HG03469 (cell line): Measurements from ENCODE around the gene KCNT2.
"Not testable (repeated sequence)": the region's sequence is repeated elsewhere in the genome, so short reads cannot be mapped to it uniquely, and the experiment has no call there.

Experiments
- ATAC-seq: cut with Tn5 transposase; IDR thresholded peaks from one replicate; pipeline ENCODE4 v1.9.1; 2021; ENCODE audit warnings: mild to moderate bottlenecking, moderate library complexity, moderate number of reproducible peaks; ENCODE audit not compliant: unreplicated experiment

The KCNT2 gene

DNA sequence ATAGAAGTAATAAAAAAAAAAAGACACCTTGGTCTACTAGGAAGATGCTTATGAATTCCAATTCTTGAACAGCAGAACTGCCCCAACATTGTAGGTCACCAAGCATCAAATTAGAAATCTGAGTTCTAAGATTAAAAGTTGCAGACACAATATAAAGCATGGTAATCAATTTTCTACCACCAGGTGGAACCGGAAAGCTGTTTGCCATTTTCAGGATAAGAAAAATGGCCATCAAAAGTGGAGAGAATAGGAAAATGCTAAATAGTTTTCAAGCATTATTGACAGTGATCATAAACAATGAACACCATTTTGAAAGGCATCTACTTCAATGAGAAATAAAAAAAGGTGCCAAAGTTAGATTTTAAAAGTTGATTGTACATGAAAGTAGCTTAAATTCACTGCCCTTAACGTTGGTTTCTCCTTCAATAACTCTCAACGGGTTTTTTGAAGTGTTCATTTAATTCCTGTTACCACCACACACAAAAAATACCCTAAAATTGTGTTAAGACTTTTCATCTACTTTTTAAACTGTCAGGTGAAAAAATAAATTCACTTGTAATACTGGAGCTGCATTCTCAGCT lies 252.9 kb downstream of the KCNT2 start:
- no peak for ATAC-seq

DNA sequence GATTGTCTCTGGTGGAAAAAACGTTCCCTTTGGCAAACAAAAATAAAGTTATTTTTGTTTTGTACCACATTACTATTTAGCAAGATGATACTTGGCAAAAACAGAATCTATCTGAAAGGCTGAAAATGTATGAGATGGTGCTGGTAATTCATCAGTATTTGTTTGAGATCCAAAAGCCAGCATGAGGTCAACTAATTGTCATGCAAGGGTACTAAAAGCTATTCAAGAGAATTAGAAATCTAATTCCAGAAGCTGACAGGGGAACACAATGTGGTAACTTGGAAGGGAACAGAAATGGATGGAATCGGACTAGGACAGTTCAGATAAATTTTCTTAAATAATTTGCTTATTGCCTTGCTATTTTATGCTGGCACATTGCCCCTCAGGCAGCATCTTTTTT lies 263.8 kb downstream of the KCNT2 start:
- ATAC-seq = no peak

DNA sequence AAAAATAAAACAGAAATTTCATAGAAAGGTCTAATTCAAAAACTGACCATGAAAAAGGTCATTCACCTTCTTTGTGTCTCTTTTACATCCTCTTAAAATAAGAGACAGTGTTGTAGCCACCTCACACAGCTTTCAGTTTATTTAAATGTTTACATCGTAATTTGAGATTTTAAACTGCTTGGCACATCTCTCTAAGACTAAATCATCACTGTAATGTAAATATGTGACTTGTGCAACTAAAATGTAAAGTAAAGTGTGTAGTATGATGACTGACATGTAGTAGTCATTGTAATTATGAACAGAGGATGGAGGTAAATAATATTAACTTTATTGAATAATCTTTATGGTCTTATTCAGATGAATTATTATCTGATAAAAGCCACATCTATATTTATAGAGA lies 283.9 kb downstream of the KCNT2 start:
- ATAC-seq = no peak

DNA sequence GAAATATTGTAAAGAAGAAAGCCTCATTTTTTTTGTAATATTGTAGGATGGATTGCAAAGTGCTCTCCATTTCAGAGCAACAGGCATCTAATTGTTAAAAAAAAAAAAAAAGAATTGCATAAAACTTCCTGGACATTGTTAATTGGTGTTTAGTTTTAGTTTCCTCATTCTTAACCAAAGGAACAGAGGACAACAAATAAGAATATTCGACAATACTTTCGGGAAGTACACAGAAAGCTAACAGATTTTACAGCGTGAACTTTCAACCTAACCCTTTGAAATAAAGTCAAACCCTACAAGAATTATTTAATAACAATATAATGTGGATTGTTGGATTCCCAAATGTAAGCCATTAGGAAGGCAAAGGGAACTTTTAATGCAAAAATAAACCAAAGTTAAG lies 284.4 kb downstream of the KCNT2 start:
- no peak for ATAC-seq

DNA sequence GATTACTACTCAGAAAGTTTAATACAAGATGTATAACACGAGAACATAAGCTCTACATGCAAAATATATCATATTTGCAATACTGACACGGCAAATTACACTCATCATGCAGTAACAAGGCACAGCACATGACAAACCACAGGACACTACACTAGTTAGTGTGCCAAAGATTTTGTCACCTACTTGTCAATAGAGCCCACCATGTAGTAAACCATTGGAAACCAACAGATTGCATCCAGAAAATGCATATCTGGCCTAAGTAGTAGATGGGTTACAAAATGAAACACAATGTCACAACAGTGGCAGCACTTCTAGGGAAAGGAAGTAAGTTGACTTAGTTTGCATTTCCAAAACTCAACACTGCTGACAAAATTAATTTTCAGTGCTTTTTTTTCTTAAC lies 288.9 kb downstream of the KCNT2 start:
- ATAC-seq = no peak

DNA sequence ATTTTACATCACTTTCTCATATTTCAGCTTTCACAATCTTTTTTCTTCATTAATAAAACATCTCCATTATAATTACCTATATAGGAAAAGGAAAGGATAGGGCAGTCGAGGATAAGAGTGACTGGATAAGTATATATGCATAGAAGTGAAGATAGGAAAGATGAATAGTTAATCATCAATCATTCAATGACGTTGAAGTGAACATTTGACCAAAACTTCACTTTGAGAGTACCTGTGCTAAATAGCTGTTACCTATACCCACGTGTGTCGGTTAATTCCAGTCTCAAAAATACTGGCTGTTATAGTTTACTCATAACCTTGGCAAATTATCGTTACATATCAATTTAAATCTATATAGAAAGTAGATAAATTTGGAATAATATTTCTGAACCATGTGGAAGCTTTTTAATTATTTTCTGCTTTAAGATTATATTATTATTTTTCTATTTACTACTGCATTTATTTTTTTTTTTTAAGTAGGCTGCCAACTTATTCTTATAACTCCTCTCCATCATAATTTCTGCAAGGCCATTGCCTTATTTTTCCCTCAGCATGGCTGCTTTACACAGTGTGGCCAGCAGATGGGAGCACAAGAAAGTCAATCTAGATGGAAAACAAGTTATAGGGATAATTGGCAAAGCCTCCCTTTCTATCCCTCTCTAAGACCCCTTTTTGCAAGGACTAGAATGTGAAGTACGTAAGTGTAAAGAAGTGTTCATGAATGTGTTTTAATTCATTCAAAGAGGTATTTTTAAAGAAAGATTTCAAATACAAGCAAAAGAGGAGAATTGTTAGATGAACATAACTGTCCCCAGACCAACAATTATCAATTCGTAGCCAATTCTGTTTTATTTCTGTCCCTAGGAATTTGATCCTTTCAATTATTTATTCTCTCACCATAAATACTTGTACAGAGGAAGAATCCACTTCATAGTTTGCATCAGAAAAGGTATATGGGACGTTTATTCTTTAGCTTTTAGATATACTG lies 290.4 kb downstream of the KCNT2 start:
- no peak for ATAC-seq

DNA sequence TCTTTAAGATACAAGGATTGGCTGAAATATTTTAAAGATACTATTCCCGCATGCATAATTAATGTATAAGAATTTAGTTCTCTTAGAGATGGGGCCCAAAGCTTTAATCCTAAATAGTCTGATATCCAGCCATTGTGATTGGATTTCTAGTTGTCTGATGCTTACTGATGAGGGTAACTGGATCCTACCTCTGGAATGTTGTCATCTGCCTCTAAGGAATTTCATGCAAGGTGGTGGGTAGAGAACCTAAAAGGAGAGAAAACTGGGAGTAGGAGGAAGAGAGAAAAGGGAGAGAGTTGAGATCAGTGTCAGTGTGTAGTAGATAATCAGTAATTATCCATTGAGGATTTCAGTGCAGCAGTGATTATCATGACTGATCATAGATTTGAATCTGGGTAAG lies 295.5 kb downstream of the KCNT2 start:
- no peak for ATAC-seq

DNA sequence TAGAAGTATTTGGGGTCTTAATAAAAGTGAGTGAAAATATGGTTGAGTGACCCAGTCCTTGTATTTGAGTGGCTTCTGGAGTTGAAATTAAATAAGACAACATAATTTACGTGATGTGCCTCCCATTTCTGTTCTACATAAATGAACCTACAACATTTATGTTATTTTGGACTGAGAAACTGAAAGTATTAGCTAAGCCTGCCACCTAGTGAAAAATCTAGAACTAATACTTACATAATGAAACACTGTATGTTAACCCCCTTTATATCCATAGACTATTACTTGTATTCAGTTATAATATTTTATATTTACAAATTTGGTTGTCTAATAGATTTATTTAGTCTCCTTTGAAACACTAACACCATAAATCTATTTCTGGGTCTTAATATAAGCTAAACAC lies 298.9 kb downstream of the KCNT2 start:
- ATAC-seq = no peak

DNA sequence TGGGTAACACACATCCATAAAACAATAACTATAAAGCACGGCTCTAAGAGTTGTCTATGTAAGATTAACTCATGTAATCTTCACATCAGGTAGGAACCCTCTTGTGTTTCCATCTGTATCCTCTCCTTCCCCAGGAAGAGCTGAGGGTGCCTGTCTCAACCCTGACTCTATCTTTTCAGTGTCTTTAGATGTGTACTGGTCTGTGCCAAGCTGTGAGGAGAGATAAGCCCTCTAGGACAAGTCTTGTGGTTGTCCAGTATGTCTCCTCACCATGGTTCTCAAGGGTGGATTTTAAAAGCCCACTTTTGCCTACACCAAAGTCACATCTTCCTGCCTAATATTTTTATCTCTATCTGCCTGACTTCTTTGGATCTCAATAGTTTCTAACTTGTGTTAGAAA lies 300.1 kb downstream of the KCNT2 start:
- no peak for ATAC-seq

DNA sequence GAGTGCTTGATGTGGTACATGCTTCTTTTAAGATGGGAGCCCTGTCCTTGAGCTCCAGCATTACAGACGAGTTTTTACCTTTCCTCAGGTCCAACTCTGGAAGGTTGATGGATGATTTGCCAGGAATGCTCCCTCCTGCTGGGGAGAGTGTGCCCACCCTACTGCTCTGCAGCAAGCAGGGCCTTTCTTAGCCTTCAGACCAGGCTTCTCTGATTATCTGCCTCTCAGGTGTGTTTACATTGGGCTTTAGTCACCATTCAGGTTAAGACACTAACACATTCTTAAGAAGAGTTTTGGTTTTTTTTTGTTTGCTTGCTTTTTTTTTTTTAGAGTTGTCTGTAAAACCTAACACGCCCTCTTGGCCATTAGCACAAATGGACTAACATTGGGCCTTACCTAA lies 301.8 kb downstream of the KCNT2 start:
- ATAC-seq = no peak

DNA sequence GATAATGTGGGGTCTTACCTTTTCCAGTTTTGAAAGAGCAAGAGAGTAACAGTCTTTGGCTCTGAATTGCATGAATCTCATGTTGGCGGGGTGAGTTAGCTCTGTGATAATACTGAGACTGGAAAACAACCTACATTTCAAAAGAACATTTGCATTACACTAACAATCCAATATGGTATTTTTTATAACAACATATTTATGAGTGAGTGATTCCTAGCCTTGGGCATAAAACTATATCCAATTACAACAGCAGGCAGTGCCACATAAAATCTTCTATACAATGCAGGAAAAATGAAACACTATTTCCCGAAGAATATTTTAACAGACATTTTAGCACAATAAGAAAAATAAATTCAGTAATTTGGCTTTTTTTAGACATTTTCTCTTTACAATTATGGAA lies 303.0 kb downstream of the KCNT2 start:
- no peak for ATAC-seq

DNA sequence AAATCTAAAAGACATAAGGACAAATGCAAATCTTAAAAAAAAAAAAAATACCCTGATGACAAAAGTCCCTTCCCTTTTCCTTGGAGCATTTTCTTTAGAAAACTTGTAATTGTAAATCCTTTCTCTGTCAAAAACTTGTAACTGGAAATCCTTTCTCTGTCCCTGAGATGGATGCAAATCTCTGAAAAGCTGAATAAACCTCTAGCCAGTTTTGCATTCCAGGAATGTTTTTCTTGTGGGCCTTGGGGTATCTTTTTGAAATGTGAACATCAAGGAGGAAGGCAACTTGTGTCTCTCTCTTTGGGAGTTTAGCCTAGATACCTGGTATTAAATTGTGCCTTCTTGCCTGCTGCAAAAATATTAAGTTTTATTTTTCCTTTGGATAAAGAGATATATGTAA lies 305.3 kb downstream of the KCNT2 start:
- ATAC-seq = no peak

DNA sequence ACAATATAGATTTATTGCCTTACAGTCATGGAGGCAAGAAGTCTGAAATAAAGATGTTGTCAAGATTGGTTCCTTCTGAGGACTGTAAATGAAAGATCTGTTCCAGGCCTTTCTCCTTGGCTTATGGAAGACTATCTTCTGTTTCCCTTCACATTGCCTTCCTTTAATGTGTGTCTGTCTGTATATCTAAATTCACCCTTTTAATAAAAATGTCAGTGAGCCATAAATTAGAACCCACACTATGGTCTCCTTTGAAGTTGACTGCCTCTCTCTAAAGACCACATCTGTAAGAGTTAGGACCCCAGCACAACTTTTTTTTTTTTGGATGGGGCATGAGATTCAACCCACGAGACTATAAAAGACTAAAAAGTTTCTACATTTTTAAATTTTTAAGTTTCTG lies 305.8 kb downstream of the KCNT2 start:
- ATAC-seq = no peak

DNA sequence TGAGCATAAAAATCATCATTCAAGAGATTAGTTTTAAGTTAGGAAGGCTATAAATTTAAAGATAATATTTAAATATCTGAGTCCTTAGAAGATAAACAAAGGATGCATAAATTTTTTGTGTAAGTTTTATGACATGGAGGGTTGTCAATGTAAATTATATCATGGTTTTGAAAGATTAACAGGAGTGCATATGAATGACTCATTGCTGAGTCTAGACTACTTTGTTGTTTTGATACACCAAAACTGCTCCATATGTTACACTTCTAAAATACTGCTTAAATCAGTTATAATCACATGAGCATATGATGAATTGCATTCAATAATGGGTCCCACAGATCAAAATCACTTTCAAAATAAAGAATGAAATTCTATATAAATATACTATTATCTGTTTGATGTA lies 312.5 kb downstream of the KCNT2 start:
- ATAC-seq = no peak

DNA sequence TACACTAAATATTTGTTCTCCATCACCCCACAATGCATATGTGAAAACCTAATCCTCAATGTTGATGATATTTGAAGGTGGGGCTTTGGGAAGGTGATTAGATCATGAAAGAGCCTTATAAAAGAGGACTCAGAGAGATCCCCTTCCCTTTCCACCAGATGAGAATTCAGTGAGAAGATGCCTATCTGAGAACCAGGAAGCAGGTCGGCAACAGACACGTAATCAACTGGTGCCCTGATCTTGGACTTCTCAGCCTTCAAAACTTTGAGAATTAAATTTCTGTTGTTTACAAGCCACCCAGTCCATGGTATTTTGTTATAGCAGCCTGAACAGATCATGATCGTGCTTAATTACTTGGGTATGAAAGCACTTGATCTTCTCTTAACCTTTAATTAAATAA lies 329.4 kb downstream of the KCNT2 start:
- ATAC-seq = no peak

DNA sequence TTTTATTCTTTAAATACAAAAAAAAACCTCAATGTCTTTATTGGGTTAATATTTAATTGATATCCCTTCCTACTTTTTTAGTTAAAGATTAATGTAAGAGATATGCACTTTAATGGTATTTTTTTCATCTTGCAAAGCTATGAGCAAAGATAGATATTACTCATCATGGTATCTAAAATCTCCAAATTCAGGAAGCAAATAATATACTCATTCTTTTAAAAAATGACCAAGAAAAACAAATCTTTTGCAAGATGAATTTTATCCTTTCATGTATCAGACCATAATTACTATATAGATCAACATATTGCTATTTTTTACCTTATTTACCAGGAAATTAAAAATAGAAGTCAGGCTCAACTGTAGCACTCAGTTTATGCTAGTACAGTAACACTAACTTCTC lies 330.4 kb downstream of the KCNT2 start:
- ATAC-seq = no peak

DNA sequence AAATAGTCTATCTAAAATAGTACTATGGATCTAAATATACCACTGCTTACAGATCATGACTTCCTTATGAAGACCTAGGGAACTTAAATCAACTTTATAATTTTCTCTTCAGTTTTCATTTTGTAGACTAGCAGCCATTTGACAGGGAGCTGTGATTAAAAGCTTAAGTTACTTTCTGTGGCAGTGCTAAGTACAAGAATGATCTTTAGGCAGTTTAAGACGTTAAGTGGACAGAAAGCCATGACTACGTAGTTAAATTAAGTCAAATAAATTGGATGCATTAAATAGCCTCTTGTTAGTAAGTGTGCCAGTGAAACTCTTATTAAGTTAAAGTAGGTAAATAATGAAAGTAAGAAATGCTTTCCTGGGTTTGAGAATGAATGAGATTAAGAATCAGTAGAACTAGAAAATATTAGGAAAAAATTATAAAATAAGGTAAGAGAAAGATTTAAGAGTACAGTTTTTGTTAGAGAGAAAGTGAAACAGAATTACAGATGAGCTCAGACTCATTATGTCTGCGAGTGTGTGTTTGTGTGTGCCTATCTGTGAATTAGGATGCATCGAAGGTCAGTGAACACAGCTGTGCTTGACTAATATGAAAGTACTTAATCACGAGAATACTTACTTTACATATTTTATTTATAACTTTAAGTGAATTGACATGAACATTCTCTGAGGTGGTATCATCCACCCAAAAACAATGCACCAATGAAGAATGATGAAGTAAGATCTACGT lies 336.9 kb downstream of the KCNT2 start:
- ATAC-seq = no peak

DNA sequence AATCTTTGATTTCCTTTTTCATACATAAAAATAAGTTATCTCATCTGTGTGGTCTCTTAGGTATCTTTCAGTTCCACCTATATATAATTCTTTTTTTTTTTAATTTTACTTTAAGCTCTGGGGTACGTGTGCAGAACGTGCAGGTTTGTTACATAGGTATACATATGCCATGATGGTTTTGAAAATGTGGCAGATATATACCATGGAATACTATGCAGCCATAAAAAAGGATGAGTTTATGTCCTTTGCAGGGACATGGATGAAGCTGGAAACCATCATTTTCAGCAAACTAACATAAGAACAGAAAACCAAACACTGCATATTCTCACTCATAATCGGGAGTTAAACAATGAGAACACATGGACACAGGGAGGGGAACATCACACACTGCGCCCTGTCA lies 345.2 kb downstream of the KCNT2 start:
- ATAC-seq = not testable (repeated sequence)

DNA sequence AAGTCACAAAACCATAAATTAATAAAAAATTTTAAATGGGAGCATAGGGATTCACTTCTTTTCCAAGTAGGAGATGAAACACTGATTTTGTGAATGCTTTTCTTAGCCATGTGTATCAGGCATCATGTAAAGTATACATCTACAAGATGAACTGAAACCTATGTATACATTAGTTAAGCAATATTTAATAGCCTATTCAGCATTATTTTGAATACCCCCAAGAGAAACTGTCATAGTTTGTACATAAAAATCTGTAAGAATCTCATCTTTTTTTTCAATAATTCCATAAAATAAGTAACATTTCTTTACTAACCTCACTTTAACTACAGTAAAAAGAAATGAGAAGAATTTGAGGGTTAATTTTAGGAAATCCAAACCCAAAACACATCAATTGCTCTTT lies 348.0 kb downstream of the KCNT2 start:
- ATAC-seq = no peak

DNA sequence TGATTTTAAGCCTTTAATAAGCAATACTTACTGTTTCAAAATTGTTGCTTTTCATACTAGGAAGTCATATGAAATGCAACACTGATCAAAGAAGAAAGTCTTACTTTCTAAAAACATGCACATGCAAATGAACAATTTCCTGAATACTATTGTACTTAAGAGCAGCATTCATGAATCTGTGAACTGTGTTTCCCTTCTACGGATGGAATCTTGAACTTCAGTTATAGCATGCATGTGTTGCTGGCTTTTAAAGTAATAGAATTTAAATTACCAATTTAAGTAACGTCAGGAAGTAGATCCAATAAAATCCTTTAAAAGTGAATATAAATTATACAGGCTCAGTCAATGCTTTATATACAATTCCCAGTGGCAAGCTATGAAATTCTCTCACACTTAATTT lies 348.9 kb downstream of the KCNT2 start:
- no peak for ATAC-seq

DNA sequence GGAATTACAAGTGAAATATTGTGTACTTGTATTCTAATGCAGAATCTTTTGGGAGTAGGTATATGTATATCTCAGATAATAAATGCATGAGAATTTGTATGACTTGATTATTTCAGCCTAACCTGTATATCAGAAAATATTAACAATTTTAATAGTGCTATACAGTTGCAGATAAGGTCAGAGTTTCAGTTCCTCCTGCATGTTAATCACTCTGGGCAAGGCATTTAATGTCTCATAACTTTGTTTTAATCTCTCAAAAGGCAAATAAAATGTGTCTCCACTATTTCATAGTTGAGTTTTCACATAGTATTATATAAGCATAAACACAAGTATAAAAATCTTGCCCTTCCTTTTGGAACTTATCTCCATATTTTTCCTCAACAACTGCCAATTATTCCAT lies 352.5 kb downstream of the KCNT2 start:
- no peak for ATAC-seq

DNA sequence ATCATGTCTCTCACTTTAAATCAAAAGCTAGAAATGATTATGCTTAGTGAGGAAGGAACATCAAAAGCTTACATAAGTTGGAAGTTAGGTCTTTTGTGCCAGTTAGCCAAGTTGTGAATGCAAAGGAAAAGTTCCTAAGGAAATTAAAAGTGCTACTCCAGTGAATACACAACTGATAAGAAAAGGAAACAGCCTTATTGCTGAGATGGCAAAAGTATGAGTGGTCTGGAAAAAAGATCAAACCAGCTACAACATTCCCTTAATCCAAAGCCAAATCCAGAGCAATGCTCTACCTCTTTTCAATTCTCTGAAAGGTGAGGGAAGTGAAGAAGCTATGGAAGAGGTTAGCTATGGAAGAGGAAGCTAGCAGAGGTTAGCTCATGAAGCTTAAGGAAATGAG lies 378.7 kb downstream of the KCNT2 start:
- no peak for ATAC-seq
